Activated naive CD8-positive, alpha-beta T cell treated with anti-CD3 and anti-CD28 coated beads, Interleukin-2, amount 50 U/mL, for 24 hours (primary cell): ENCODE data around the gene SLC44A2.
A peak's percentile ranks its signal among the peaks of the same experiment; 100 is the strongest.
"Not testable (repeated sequence)": the region's sequence is repeated elsewhere in the genome, so short reads cannot be mapped to it uniquely, and the experiment has no call there.

Source experiments
- ATAC-seq: fragments of 150-1000 bp; cut with Tn5 transposase; one replicate; pipeline ENCODE4 v1.10.0; 2021
- DNase-seq: peaks from one replicate; pipeline ENCODE4 v3.0.0; 2021
- H3K27ac Mint-ChIP-seq: one replicate; pipeline ENCODE4 v1.8.0; 2021; ENCODE audit warnings: mild to moderate bottlenecking, mixed read lengths
- H3K27me3 Mint-ChIP-seq: one replicate; pipeline ENCODE4 v1.8.0; 2021; ENCODE audit warnings: mixed read lengths
- H3K36me3 Mint-ChIP-seq: one replicate; pipeline ENCODE4 v1.8.0; 2021; ENCODE audit warnings: low read depth, mixed read lengths
- H3K4me1 Mint-ChIP-seq: one replicate; pipeline ENCODE4 v1.8.0; 2021; ENCODE audit warnings: mixed read lengths
- H3K4me3 Mint-ChIP-seq: one replicate; pipeline ENCODE4 v1.8.0; 2021; ENCODE audit warnings: mild to moderate bottlenecking, moderate library complexity, mixed read lengths
- H3K9me3 Mint-ChIP-seq: one replicate; pipeline ENCODE4 v1.8.0; 2021; ENCODE audit warnings: mixed read lengths

SLC44A2 gene

GRCh38 chr19:10675214-10675613 lies 49.9 kb downstream of the SLC44A2 start:
- not testable (repeated sequence) for ATAC-seq, DNase-seq, H3K4me1 Mint-ChIP-seq, H3K9me3 Mint-ChIP-seq, H3K27ac Mint-ChIP-seq, H3K4me3 Mint-ChIP-seq, H3K27me3 Mint-ChIP-seq
- H3K36me3 Mint-ChIP-seq: peaks cover 72% of the 10 kb centered on the region

- Mint-ChIP-seq H3K27me3 (no peaks in the 10 kb centered on the region), H3K4me3 (no peak overlapping the region), H3K36me3 (peaks cover 63% of the 10 kb centered on the region), H3K9me3 (no peaks in the 10 kb centered on the region), H3K4me1 (peaks cover 2% of the 10 kb centered on the region), H3K27ac (no peak overlapping the region)
- no peak for DNase-seq
- no peak for ATAC-seq
These were observed 52.4 kb downstream of the SLC44A2 start for GRCh38 chr19:10677751-10678150.

GRCh38 chr19:10678813-10679212 lies 53.5 kb downstream of the SLC44A2 start:
- Mint-ChIP-seq H3K9me3 (no peaks in the 10 kb centered on the region), H3K27me3 (no peaks in the 10 kb centered on the region), H3K36me3 (peaks cover 59% of the 10 kb centered on the region), H3K4me1 (no peaks in the 10 kb centered on the region), H3K27ac (no peak overlapping the region), H3K4me3 (no peak overlapping the region)
- no peak for ATAC-seq
- DNase-seq: no peak

- Mint-ChIP-seq H3K4me3 (no peak overlapping the region), H3K4me1 (no peaks in the 10 kb centered on the region)
These were observed 54.4 kb downstream of the SLC44A2 start for GRCh38 chr19:10679743-10680142.

GRCh38 chr19:10680545-10681135 lies 55.3 kb downstream of the SLC44A2 start:
- ATAC-seq (no peak), DNase-seq (no peak)
- no peak overlapping the region for H3K4me3 Mint-ChIP-seq
- H3K4me1 Mint-ChIP-seq: no peaks in the 10 kb centered on the region
- H3K36me3 Mint-ChIP-seq: peaks cover 57% of the 10 kb centered on the region
- H3K27ac Mint-ChIP-seq: no peak overlapping the region
- no peaks in the 10 kb centered on the region for H3K27me3 Mint-ChIP-seq
- H3K9me3 Mint-ChIP-seq: no peaks in the 10 kb centered on the region

More at GRCh38 chr19:10679743-10680142, 54.4 kb downstream of the SLC44A2 start:
- Mint-ChIP-seq H3K36me3 (peaks cover 59% of the 10 kb centered on the region), H3K27ac (no peak overlapping the region), H3K27me3 (no peaks in the 10 kb centered on the region), H3K9me3 (no peaks in the 10 kb centered on the region)
- DNase-seq (no peak), ATAC-seq (no peak)

GRCh38 chr19:10681658-10682057 lies 56.3 kb downstream of the SLC44A2 start:
- ATAC-seq (no peak), DNase-seq (no peak)
- peaks cover 54% of the 10 kb centered on the region for H3K36me3 Mint-ChIP-seq
- H3K4me3 Mint-ChIP-seq: no peak overlapping the region
- H3K4me1 Mint-ChIP-seq: no peaks in the 10 kb centered on the region
- no peak overlapping the region for H3K27ac Mint-ChIP-seq
- no peaks in the 10 kb centered on the region for H3K9me3 Mint-ChIP-seq
- H3K27me3 Mint-ChIP-seq: no peaks in the 10 kb centered on the region

- DNase-seq (no peak), ATAC-seq (no peak)
- no peaks in the 10 kb centered on the region for H3K27me3 Mint-ChIP-seq
- peaks cover 50% of the 10 kb centered on the region for H3K36me3 Mint-ChIP-seq
- H3K9me3 Mint-ChIP-seq: no peaks in the 10 kb centered on the region
- no peak overlapping the region for H3K4me3 Mint-ChIP-seq
- no peak overlapping the region for H3K27ac Mint-ChIP-seq
- H3K4me1 Mint-ChIP-seq: no peaks in the 10 kb centered on the region
These were observed 57.2 kb downstream of the SLC44A2 start for GRCh38 chr19:10682397-10683063.

GRCh38 chr19:10683064-10683426 lies 57.7 kb downstream of the SLC44A2 start:
- no peak overlapping the region for H3K4me3 Mint-ChIP-seq
- H3K27me3 Mint-ChIP-seq: no peaks in the 10 kb centered on the region
- no peaks in the 10 kb centered on the region for H3K4me1 Mint-ChIP-seq
- H3K9me3 Mint-ChIP-seq: no peaks in the 10 kb centered on the region
- no peak overlapping the region for H3K27ac Mint-ChIP-seq
- DNase-seq (no peak), ATAC-seq (no peak)
- H3K36me3 Mint-ChIP-seq: peaks cover 49% of the 10 kb centered on the region

- ATAC-seq: no peak
- Mint-ChIP-seq H3K27ac (no peak overlapping the region), H3K4me3 (no peak overlapping the region), H3K27me3 (no peaks in the 10 kb centered on the region), H3K36me3 (peaks cover 45% of the 10 kb centered on the region), H3K9me3 (no peaks in the 10 kb centered on the region), H3K4me1 (no peaks in the 10 kb centered on the region)
- DNase-seq: no peak
These were observed 58.2 kb downstream of the SLC44A2 start for GRCh38 chr19:10683582-10683981.

GRCh38 chr19:10685210-10685609 lies 59.9 kb downstream of the SLC44A2 start:
- H3K27ac Mint-ChIP-seq: peak overlapping the region; percentile 22
- peaks cover 2% of the 10 kb centered on the region for H3K4me1 Mint-ChIP-seq
- DNase-seq: no peak
- no peak overlapping the region for H3K4me3 Mint-ChIP-seq
- H3K9me3 Mint-ChIP-seq: no peaks in the 10 kb centered on the region
- H3K36me3 Mint-ChIP-seq: peaks cover 47% of the 10 kb centered on the region
- no peak for ATAC-seq
- no peaks in the 10 kb centered on the region for H3K27me3 Mint-ChIP-seq

GRCh38 chr19:10686193-10686592 lies 60.8 kb downstream of the SLC44A2 start:
- no peaks in the 10 kb centered on the region for H3K9me3 Mint-ChIP-seq
- H3K27me3 Mint-ChIP-seq: no peaks in the 10 kb centered on the region
- H3K4me3 Mint-ChIP-seq: no peak overlapping the region
- no peak for DNase-seq
- no peak overlapping the region for H3K27ac Mint-ChIP-seq
- ATAC-seq: no peak
- H3K4me1 Mint-ChIP-seq: peaks cover 2% of the 10 kb centered on the region
- H3K36me3 Mint-ChIP-seq: peaks cover 50% of the 10 kb centered on the region

- Mint-ChIP-seq H3K27ac (no peak overlapping the region), H3K4me3 (no peak overlapping the region), H3K36me3 (peaks cover 52% of the 10 kb centered on the region), H3K4me1 (peaks cover 2% of the 10 kb centered on the region), H3K9me3 (no peaks in the 10 kb centered on the region), H3K27me3 (no peaks in the 10 kb centered on the region)
- DNase-seq: no peak
- ATAC-seq: no peak
These were observed 61.5 kb downstream of the SLC44A2 start for GRCh38 chr19:10686661-10687517.

- H3K36me3 Mint-ChIP-seq: peaks cover 56% of the 10 kb centered on the region
- ATAC-seq: no peak
- no peak overlapping the region for H3K4me3 Mint-ChIP-seq
- H3K9me3 Mint-ChIP-seq: no peaks in the 10 kb centered on the region
- no peak overlapping the region for H3K27ac Mint-ChIP-seq
- H3K27me3 Mint-ChIP-seq: no peaks in the 10 kb centered on the region
- no peak for DNase-seq
- H3K4me1 Mint-ChIP-seq: peaks cover 2% of the 10 kb centered on the region
These were observed 62.4 kb downstream of the SLC44A2 start for GRCh38 chr19:10687518-10688288.

- H3K4me3 Mint-ChIP-seq: no peak overlapping the region
- DNase-seq (no peak), ATAC-seq (no peak)
- H3K27me3 Mint-ChIP-seq: no peaks in the 10 kb centered on the region
- peaks cover 55% of the 10 kb centered on the region for H3K36me3 Mint-ChIP-seq
- H3K4me1 Mint-ChIP-seq: peaks cover 2% of the 10 kb centered on the region
- H3K9me3 Mint-ChIP-seq: no peaks in the 10 kb centered on the region
- H3K27ac Mint-ChIP-seq: no peak overlapping the region
These were observed 63.4 kb downstream of the SLC44A2 start for GRCh38 chr19:10688545-10689280.
